GM18507 (cell line): ENCODE results near the gene CSMD2.
"Not testable (repeated sequence)": the region's sequence is repeated elsewhere in the genome, so short reads cannot be mapped to it uniquely, and the experiment has no call there.

ENCODE experiments used
- DNase-seq: peaks from one replicate; pipeline ENCODE4 v3.0.0; 2011; ENCODE audit warnings: low read depth; ENCODE audit not compliant: insufficient read length; ENCODE audit errors: extremely low spot score
- FAIRE-seq: peaks from 2 replicates; lab custom pipeline; 2011; peaks lifted over from hg19 to GRCh38; lab: Jason Lieb, UNC

CSMD2 gene

DNA sequence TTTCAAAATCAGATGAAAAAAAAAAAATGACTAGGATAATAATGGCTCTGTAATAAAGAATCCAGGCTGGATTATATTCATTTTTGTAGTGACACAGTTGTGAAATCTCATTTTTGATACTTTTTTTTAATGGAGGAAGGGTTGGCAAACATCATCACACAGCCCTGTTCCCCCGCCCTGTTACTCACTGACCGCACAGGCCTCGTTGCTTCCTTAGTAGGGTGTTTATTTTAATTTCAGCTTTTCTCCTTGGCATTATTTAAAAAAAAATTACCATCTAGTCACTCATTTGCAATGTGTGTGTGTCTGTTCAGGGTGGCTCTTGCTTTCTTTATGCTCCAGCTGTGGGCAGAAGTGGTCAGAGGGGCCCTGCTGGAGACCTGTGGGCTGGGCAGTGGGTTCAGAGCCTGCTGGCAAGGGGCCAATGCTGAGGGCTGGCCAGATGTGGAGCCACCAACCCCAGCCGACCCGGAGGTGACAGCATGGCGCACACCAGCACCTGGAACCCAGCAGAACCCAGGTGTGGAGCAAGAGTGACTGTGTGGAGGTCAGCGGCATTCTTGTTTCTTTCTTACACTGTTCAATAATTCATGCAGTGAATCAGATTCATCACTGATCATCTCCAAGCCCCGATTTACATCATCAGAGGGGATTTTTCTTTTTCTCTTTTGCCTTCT, 648.0 kb downstream of the CSMD2 start:
- FAIRE-seq, result no peak
- DNase-seq, result no peak

DNA sequence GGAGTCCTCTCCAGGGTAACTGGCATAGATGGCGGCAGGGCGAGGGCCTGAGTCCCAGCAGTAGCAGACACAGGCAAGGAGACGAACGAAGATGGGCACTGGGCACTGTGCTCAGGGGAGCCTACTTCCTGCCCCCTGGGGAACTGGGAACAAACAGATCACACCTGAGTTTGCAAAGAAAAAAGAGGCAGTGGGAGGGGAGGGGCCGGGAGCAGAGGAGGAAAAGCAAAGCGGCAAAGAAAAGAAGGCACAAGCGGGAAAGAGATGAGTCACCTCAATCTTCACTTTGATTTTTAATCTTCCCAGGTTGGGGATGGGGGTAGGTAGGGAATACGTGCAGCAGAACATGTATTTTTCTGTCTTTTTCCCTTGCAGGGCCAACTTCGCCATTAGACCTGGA, 648.6 kb downstream of the CSMD2 start:
- FAIRE-seq (no peak), DNase-seq (no peak)

DNA sequence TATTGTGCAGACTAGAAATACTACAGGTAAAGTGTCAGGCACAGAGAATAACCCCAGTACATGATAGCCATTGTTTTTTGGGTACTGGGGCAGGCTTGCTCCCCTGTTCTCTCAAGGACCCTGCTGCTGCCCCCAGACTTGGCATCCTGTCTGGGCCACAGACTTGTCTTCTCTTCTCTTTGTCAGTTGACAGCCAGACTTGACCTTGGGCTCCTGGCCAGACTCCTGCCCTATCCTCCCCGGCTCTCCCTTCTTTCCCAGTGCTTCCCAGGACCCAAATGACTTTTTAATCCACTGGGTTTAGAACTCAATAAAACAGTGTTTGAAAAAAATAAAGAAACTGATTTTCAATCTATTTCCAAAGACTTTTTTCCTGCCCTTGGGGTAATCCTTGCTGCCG, 649.4 kb downstream of the CSMD2 start:
- DNase-seq (no peak), FAIRE-seq (no peak)

DNA sequence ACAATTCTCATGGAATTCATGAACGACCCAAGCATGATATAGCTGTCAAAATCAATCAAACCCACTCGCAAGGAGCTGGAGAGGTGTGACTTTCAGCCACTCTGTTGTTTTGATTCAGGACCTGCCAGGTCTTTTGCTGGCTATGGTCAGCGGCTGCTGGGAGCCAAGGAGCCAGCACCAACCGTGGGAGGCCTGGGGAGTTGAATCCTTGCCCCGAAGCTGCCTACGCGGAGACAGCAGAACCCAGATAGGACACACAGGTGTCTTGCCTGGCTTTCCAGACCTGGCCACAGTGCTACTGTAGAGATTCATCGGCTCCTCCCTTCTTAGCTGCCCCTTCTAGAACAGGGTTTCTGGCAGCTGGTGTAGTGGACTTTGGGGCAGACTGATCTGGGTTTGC, 649.9 kb downstream of the CSMD2 start:
- no peak for FAIRE-seq
- DNase-seq, result no peak

DNA sequence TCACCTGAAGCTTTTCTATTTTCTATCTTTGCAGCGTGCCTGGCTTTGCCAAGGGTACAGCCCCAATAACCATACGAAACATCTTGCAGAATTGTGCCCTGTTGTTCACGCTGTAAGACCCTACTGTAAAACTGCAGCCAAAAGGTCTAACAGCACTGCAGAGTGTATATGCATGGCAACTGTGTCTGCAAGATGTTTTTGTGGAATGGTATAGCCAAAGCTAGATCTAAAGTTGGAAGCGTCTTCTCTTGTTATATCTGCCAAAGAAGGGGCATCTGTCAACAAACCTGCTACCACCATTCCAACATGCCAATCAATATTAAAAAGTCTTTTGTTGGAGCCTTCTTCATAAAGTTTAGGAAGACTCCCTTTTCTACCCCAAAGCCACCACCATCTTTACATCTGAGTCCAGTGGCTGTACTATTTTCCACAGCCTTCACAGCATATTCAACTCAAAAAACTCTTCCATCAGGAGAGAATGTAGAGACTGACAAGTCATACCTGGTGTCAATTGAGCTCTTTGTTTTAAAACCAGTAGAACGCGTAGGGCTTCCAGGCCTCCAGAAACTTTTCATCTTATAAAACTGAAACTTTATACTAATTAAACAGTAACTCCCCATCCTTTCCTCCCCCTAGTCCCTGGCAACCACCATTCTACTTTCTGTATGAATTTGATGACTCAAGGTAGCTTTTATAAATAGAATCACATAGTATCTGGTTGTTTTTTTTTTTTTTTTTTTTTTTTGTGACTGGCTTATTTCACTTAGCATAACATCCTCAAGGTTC, 652.6 kb downstream of the CSMD2 start:
- FAIRE-seq (no peak), DNase-seq (no peak)

DNA sequence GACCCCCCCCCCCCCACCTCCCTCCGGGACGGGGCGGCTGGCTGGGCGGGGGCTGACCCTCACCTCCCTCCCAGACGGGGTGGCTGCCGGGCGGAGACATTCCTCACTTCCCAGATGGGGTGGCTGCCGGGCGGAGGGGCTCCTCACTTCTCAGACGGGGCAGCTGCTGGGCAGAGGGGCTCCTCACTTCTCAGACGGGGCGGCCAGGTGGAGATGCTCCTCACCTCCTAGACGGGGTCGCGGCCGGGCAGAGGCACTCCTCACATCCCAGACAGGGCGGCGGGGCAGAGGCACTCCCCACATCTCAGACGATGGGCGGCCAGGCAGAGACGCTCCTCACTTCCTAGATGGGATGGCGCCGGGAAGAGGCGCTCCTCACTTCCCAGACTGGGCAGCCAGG, 655.8 kb downstream of the CSMD2 start:
- not testable (repeated sequence) for FAIRE-seq, DNase-seq

DNA sequence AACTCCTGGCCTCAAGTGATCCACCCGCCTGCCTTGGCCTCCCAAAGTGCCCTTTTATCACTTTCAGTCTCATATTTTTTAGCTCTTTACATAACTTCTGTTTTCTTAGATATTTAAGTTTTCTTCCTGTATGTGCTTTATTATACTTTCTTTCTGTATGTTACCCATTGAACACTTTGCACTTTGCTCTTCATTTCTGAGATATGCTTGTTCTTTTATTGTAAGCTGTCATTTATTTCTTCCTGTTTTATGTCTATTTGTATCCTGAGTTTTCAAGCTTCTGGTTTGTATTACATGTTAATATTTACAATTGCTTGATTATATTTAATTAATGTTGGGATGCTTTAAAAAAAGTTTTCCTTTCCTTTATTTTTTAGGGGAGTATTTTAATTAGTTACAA, 656.9 kb downstream of the CSMD2 start:
- no peak for DNase-seq
- FAIRE-seq, result no peak

DNA sequence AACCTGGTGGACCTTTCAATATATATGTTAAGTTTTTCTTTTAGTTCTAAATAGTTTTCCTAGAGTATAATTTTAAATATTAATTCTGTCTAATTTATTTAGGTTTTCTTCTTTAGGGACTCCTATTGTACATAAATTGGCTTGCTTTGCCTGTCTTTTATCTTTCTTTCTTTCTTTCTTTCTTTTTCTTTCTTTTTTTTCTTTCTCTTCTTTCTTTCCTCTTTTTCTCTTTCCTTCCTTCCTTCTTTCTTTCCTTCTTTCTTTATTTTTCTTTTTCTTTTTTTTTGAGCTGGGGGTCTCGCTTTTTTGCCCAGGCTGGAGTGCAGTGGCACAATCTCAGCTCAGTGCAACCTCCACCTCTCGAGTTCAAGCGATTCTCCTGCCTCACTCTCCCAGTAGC, 657.4 kb downstream of the CSMD2 start:
- DNase-seq (no peak), FAIRE-seq (no peak)

DNA sequence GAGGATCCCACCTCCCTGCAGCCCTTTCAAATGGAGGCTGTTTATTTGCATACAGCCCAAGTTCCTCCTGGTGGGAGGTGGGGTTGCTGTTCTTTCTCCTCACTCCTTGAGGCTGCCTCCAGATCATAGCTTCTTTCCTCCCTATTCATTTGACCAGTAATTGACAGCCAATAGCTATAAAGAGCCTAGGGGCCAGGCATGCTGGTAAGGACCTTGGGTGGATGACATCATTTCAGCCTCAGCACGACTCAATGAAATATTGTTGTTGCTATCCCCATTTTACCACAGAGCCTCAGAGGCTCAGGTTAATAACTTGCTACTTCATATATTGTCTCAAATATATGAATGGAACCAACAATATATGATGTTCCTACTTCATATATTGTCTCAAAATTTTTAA, 661.5 kb downstream of the CSMD2 start:
- no peak for DNase-seq

DNA sequence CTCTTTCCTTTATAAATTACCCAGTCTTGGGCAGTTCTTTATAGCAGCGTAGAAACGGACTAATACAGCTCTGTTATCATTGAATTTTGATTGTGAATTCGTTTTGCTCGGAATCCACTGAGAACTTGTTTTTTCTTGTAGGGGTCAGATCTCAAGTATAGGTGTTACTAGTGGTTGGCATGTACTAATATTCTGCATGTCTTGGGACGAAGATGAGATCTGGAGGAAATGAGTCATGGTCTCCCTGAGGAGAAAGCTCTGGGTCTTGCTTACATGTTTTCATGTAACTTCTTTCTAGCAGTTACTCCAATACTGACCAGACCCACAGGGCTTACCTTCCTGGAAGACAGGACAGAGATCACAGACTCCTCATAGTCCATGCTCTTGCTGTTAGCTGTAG, 662.3 kb downstream of the CSMD2 start:
- DNase-seq, result no peak
- no peak for FAIRE-seq

More for the DNA sequence above, 661.5 kb downstream of the CSMD2 start:
- FAIRE-seq, result no peak

DNA sequence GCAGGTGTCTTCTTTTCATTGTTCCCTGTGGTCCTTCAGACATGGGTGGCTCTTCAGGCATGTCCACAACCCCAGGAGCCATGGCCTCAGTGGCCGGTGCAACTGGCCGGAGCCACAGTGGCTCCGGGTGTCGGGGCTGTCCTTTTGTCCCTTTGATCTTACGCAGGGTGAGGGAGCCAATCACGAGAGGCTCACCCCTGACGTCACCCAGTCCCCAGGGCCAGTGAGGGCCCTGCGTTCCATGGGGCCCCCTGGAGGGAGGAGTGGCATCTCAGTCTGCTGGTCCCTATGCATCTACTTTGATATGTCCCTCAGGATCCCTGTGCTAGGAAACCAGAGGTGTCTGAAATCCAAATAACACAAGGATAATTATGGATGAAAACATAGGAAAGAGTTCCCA, 663.3 kb downstream of the CSMD2 start:
- no peak for DNase-seq
- no peak for FAIRE-seq

DNA sequence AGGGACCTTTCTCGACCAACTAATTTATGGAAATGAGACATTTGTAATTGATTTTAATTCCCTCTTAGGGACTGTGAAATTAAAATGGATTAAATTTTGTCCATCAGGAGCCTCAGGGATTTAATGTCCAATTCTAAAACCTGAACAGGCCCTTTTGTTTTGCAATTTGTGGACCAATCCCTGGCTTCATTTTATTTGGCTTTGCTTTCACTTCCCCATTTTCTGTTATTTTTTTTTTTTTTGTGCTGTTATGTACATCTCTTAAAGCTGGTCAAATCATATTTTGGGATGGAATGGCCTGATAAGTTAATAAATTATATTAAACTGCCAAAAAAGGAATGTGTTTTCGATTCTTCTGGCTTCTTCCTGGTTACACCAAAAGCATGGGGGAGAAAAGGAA, 663.7 kb downstream of the CSMD2 start:
- DNase-seq (no peak), FAIRE-seq (no peak)

DNA sequence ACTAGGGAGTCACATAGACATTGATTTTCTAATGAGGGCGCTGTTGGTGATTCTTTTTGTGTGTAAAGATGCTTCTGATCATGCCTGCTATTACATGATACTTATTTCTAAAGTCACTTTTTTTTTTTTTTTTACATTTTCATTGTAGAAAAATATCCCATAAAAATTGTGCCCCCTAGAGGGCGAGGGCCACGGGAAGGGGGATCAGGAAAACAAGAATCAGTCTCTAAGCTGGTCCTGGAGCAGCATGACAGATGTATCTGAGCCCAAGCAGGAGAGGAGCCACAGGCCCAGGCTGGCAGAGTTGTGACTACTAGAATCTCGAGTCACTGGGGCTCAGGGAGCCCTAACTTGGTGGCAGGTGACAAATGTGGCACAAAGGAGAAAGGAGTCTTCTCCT, 664.5 kb downstream of the CSMD2 start:
- DNase-seq (no peak), FAIRE-seq (no peak)

DNA sequence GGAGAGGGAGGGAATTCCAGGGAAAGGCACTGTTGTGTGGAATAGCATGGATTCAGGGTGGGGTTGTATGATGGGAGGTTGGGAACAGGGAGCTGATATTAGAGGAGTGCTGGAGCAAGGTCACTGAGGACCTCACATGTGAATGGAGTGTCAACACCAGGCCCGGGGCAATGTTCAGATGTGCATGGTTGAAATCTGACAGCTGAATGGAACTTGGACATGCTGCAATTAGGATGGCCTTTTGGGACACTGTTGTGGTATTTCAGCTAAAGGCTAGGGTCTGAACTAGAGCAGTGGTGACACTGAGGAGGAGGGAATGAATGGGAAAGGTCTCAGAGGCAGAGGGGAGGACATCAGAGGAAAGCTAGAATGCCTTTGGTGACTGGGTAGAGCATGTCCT, 667.6 kb downstream of the CSMD2 start:
- FAIRE-seq (no peak), DNase-seq (no peak)

DNA sequence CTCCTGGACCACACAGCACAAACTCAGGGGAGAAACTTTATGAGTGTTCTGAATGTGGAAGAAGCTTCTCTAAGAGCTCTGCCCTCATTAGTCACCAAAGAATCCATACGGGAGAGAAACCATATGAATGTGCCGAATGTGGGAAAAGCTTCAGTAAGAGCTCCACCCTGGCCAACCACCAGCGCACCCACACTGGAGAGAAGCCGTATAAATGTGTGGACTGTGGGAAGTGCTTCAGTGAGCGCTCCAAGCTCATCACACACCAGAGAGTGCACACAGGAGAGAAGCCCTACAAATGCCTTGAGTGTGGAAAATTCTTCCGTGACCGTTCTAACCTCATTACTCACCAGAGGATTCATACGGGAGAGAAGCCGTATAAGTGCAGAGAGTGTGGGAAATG, 670.1 kb downstream of the CSMD2 start:
- DNase-seq (no peak), FAIRE-seq (no peak)

DNA sequence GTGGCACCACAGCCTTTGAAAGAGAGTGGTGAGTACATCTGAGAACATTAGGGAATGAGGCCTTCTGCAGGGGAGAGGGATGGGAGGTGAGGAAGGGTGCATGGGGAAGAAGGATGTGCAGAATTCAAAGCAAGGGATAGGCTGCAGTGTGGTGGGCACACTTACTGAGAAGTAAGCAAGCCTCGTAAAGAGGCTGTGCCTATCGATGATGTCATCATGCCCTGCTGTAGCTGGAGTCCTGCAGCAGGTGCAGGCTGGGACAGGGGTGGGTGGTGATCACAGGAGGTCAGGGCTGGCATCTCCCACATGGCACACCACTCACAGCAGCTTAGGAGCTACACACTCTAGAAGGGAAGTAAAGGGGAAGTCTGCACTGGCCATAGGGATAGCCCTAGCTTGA, 676.4 kb downstream of the CSMD2 start:
- FAIRE-seq, result no peak

DNA sequence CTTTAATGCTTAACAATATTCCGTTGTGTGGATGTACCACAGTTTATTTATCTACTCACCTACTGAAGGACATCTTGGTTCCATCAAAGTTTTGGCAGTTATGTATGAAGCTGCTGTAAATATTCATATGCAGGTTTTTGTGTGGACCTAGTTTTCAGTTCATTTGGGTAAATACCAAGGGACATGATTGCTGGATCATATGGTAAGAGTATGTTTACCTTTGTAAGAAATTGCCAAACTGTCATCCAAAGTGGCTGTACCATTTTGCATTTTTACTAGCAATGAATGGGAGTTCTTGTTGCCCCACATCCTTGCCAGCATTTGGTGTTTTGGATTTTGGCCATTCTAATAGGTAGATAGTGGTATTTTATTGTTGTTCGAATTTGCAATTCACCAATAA, 682.6 kb downstream of the CSMD2 start:
- DNase-seq, result no peak
- FAIRE-seq, result no peak

More for the DNA sequence above, 676.4 kb downstream of the CSMD2 start:
- no peak for DNase-seq

DNA sequence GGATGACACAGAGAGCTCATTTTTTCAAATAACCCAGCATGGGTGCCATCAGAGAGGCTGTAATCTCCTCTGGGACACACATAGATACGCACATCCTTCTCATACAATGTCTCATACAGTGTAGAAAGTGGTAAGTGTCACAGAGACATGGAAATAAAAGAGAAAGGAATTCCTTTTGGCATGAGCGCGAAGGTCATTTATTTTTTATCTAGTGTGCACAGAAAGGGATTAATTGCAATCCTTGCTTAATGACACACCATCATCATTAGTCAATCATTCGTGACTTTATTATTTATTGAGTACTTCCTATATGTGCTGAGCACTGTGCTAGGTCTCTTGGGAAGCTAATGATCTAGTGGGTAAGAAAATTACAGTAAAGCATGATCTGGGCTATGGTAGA, 687.6 kb downstream of the CSMD2 start:
- FAIRE-seq, result no peak
- DNase-seq, result no peak

DNA sequence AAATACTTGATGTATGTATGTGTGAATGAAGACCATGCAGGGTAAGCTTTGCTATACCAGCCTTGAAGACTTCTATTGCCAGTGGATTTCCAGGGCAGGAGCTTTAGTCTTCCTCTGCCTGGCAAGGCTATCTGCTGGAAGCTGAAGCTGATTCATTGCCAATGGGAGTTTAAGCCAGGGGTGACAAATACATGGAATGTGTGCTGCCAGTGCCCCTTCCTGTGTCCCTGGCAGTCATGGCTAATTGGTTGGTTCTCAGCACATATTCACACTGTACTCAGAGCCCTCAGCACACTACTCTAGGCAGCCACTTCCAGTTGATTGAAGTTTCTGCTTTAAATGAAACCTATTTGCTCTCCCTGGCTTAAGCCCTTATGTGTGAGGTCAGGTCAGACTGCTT, 691.1 kb downstream of the CSMD2 start:
- DNase-seq (no peak), FAIRE-seq (no peak)

DNA sequence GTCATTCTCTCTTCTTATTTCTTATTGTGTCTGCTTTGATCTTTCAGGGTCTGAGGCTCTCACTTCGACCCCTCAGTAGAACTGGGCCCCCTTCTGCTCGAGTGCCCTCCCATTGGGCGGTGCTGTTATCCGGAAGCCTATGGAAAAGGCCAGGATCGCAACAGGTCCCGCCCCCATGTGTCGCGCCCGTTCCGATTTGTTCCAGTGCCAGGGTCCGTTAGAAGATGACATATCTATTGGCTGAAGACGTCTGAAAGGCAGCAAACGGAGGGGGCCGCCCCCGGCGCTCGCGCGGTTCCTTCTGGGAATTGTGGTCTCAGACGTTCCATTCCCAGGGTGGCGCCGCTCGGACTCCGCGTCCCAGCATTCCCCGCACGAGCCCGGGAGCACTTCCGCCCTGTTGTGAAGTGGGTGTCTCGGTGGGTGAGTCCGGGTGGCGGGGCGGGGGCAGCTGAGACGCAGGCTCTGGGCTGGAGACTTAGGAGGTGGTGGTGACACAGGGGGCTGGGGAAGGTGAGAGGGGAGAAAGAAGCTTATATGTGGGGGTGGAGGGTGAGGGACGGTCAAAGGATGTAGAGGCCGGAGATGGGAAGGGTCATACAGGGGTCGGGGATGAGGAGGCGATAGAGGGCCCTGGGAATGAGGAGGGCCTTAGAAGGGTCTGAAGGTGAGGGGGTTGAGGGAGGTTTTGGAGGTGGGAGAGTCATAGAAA, 692.6 kb downstream of the CSMD2 start, which contains the start of gene ZSCAN20:
Gene ZSCAN20, plus strand, starts transcription at position 377 of the 712 bp plus-strand sequence. CDS start 6,644 bp downstream, outside the sequence.
- DNase-seq, result peak; percentile 73
- peak; percentile 96 for FAIRE-seq
